SHP77 treated with DMSO at 0.1 percent for 48 hours (cell line): ENCODE data around the gene NSUN4.
"Not testable (repeated sequence)": the region's sequence is repeated elsewhere in the genome, so short reads cannot be mapped to it uniquely, and the experiment has no call there.

Source experiments
- DNase-seq: peaks from one replicate; lab custom pipeline; 2025; lab: John Stamatoyannopoulos, UW

The NSUN4 gene

DNA sequence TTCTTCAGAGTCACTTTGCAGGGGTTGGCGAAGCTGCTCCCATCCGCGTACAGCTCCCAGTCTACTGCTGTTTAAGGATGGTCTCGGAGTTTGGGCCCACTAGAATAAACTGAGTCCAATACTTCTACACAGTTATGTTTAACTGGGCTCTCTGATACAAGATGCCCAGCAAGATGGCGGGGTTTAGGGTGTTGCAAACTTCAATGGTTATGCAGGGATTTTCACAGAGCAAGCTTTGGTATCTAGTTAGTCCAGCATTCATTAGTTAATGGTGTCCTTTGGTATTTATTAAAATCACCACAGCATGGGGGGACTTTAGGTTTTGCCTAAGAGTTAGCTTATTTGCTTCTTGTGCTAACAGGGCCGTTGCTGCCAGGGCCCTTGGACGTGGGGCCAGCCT lies 12.4 kb upstream of the NSUN4 start:
- not testable (repeated sequence) for DNase-seq

DNA sequence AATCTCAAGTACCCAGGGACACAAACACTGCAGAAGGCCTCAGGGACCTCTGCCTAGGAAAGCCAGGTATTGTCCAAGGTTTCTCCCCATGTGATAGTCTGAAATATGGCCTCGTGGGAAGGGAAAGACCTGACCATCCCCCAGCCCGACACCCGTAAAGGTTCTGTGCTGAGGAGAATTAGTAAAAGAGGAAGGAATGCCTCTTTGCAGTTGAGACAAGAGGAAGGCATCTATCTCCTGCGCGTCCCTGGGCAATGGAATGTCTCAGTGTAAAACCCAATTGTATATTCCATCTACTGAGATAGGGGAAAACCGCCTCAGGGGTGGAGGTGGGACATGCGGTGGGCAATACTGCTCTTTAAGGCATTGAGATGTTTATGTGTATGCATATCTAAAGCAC lies 10.8 kb upstream of the NSUN4 start:
- DNase-seq, result not testable (repeated sequence)

DNA sequence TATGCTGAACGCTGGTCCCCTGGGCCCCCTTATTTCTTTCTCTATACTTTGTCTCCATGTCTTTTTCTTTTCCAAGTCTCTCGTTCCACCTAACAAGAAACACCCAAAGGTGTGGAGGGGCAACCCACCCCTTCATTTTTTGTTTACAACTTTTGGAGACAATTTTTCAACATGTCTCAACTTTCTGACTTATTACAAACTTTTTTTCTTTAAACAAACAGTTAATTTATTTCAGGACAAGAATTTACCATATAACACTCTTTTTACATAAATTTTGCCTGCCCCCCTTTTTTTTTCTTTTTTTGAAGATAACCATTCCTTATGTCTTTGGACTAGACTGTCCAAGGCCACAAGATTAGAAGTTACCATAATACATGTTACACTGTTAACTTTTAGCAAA lies 10.2 kb upstream of the NSUN4 start:
- DNase-seq, result not testable (repeated sequence)

DNA sequence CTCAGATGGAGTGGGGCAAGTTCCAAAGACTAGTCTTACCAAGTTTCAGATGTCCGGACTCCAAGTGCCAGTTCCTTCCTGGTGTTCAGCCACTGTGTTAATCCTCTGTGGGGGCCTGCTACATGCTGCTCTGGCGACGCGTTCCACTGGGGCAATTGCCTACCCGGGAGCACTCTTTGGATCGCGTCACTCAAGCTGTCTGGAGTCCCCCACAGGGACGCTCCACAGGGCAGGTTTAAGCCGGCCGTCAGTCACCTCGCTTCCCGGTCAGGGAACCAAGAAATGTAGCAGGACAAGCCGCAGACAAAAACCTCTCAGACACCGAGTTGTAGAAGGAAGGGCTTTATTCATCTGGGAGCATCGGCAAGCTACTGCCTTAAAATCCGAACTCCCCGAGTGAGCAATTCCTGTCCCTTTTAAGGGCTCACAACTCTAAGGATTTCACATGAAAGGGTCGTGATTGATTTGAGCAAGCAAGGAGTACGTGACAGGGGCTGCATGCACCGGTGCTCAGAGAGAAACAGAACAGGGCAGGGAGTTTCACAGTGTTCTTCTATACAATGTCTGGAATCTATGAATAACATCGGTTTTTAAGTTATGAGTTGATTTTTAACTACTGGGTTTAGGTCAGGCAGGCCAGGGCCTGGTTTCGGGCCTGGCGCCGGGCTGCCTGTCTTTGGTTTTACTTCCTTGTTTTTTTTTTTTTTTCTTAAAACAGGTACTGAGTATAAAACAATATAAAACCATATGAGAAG lies 8.6 kb upstream of the NSUN4 start:
- DNase-seq, result not testable (repeated sequence)

DNA sequence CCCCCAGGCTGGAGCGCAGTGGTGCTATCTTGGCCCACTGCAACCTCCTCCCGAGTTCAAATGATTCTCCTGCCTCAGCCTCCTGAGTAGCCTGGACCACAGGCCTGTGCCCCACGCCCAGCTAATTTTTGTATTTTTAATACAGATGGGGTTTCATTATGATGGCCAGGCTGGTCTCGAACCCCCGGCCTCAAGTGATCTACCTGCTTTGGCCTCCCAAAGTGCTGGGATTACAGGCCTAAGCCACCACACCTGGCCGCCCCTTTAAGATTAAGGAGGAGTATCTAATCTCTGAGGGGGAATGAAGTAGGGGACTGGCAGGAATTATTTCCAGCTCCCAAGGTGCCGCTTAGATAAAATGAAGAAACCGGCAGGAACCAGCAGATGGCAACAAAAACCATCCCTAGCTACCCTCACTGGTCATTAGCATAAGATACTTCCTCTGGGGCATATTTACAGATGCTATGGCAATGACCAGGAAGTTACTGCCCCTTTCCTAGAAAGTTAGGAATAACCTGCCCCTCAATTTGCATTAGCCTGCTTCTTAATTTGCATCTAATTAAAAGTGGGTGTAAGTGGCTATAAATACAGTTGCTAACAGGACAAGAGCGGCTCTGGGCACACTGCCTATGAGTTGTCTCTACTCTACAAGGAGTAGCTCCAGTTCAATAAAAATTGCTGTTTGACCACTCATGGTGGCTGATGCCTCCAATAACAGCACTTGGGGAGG lies 7.1 kb upstream of the NSUN4 start:
- peak; percentile 22 for DNase-seq

DNA sequence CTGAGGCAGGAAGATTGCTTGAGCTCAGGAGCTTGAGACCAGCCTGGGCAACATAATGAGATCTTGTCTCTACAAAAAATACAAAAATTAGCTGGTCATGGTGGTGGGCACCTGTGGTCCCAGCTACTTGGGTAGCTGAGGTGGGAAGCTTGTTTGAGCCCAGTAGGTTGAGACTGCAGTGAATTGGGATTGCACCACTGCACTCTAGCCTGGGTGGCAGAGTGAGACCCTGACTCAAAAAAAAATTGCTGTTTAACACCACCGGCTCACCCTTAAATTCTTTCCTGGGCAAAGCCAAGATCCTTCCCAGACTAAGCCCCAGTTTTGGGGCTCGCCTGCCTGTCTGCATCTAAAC lies 6.6 kb upstream of the NSUN4 start:
- DNase-seq, result no peak

DNA sequence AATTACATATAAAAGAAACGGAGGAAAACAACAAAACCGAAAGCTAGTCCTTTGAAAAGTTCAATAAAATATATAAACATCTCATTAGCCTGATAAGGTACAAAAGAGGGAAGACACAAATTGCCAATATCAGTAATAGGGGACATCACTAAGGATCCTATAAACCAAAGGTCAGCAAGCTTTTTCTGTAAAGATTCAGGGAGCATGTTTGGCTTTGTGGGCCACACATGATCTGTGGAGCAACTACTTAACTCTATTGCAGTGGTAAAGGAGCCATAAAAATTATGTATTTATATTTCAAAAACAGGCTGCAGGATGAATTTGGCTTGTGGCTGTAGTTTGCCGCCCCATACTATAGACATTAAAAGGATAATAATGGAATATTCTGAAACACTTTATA lies 5.5 kb upstream of the NSUN4 start:
- no peak for DNase-seq

DNA sequence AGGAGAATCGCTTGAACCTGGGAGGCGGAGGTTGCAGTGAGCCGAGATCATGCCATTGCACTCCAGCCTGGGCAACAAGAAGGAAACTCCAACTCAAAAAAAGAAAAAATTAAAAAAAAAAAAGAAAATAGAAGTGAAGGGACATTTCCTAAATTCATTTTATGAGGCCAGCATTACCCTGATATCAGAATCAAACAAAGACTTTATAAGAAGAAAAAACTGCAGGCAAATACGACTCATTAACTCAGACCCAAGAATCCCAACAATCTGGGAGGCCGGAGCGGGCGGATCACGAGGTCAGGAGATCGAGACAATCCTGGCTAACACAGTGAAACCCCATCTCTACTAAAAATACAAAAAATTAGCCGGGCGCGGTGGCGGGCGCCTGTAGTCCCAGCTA lies 3.2 kb upstream of the NSUN4 start:
- DNase-seq, result not testable (repeated sequence)

DNA sequence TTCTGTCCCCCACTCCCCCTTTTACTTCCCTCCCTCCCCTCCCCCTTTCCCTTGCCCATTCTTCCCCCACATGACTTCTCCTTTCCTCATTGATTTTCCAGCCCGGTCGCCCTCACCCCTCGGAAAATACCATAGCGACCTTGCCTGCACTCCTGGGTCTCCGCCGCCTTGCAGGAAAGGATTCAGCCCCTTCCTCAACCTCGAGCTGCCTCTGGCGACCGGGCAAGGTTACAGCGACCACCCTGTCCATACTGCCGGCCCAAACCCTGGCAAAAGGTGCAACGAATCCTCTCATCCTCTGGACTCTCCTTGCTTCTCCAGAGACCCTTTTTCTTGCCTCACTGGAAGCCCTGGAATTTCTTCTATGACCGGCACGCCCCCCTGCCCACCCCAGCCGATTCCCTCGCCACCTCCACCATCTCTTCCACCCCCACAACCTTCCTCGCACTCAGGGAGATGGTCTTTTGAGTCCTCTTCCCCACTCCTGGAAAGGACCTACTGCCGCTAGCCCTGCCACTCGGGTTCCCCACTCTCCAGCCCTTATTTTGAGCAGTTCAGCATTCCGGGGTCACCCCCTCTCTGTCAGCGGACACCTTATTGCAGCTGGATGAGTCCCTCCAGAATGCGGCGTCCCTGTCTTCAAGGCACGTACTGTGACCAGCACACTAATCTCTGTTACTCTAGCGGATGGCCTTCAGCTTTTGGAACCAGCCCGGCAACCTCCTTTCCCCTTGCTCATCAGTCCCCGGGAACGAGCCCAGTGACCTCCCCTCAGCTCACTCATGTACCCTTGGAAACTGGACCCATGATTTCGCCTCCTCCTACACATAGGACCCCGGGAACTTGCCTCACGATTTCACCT lies 846 bp downstream of the NSUN4 start:
- DNase-seq, result no peak

DNA sequence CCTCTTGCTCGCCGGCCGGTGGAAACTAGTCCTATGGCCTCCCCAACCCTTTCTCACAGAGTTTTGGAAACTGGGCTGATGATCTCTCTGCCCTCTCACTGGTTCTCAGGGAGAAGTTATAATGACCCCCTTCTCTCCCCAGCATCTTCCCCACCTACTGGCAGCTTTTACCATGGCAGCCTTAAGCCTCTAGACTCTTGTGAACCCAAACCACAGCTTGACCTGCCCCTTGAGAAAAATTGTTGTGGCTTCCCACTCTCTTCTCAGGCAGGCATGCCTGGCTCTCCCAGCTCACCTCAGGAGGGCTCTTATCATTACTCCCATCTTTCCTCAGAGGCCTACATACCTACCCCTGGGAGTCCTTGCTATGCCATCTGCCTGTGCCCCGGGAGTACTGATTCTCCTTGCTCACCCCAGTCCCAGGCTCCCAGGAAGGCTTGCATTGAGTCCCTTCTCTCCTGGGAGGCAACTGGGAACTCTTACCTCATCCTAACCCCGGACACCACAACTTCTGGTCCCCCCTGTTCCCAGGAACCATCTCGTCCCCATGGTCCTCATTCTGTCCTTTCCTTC lies 1.6 kb downstream of the NSUN4 start:
- no peak for DNase-seq

DNA sequence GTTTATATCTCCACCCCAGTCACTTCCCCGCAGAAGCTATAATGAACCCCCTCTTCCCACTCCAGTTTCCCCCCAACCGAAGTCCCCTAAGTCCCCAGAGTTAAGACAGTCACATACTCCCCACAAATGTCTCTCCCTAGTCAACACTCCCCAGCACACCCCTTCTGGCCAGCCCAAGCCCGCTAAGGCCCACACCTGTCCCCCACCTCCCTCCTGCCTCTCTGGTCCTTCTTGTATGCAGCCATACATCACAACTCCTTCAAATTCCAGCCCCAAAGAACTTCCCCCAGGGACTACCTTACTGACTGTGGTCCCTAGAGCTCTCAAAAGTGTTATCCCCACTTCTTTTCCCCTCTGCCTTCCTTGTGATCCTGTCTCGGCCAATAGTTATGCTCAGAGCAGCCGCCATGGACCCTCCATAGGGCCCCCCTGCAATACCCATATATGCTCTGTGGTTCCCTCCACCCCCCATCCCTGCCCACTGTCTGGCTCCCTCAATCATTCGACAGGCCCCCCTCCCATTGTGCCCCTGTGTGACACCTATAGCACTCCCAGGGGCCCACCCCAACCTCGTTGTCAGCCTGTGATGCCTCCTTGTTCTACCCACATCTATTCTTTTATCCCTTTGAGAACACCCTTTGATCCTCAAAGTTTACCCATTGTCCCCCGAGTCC lies 2.2 kb downstream of the NSUN4 start:
- DNase-seq, result no peak

DNA sequence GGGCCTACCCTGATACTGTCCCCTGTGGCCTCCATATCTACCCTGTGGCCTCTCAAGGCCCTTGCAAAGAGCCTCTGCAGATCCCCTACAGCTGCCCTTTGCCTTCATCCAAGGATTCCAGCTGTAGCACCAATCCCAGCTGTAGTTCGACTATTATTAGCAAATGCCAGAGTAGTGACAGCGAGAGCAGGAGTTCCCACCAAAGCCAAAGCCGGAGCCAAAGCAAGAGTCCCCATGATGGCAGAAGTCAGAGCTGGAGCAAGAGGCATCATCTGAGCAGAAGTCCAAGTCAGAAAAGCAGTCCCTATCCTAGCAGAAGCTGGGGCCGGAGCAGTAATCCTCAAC lies 2.7 kb downstream of the NSUN4 start:
- DNase-seq, result no peak

DNA sequence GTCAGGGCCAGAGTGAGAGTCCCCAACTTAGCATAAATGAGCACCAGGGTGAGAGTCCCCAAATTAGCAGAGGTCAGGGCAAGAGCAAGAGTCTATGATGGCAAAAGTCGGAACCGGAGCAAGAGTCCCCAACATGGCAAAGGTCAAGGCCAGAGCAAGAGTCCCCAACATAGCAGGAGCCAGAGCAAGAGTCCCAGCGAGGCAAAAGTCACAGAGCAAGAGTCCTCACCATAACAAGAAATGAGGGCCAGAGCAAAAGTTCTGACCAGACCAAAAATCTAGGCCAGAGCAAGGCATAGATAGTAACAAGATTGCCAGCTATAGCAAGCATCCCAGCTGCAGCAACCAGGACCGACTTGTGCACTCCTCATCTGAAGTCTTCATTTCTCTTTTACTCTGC lies 3.1 kb downstream of the NSUN4 start:
- no peak for DNase-seq

DNA sequence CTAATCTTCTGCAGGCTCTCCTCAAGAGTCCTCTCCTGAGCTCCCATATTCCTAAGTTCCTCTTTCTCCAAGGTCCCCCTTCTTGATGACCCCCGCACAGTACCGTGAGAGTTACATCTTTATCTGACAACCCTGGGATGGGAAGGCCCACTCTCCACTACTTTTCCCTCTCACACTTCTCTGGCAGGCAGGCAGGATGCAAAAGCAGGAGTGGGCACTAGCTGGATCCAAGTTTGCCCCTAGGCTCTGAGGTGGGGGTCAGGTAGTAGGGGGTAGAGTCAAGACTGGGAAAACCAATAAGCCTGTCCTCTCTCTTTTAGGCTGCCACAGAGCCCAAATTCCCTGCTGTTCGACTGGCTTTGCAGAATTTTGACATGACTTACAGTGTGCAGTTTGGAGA lies 3.9 kb downstream of the NSUN4 start:
- no peak for DNase-seq

DNA sequence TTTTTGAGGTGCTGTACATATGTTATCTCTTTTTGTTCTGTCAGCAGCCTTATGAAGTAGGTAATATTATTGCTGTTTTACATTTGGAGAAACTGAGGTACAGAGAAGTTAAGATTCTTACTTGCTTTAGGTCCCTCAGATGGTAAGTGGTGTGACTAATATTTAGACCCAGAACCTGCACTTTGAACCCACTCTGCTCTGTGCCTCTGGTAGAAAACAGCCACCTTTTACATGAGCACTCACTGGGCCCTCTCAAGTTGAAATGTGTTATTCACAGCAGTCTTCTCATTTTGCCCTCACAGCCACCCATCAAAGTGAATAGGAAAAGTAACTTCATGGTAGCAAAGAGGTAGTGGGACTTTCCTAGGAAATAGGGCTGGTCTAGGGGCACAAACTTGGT lies 4.7 kb downstream of the NSUN4 start:
- DNase-seq, result no peak

DNA sequence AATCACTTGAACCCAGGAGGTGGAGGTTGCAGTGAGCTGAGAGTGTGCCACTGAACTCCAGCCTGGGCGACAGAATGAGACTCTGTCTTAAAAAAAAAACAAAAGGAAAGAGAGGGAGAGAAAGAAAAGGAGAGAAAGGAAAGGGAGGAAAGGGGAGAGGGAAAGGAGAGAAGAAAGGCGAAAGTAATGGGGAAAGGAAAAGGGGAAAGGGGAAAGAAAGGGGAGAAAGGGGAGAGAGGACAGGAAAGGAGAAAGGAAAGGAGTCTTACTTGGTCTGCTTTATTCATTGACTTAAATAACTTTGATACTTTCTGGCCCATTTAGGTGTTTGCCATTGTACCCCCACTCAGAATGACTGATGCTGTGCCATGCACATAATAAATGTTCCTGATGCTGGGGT lies 11.8 kb downstream of the NSUN4 start:
- no peak for DNase-seq

DNA sequence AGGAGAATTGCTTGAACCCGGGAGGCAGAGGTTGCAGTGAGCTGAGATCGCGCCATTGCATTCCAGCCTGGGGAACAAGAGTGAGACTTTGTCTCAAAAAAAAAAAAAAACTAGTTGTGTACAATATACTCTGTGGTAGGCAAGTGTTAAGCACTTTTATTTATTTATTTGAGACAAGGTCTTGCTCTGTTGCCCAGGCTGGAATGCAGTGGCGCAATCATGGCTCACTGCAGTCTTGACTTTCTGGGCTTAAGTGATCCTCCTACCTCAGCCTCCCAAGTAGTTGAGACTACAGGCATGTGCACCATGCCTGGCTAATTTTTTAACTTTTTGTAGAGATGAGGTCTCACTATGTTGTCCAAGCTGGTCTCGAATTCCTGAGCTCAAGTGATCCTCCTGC lies 15.3 kb downstream of the NSUN4 start:
- DNase-seq, result not testable (repeated sequence)

DNA sequence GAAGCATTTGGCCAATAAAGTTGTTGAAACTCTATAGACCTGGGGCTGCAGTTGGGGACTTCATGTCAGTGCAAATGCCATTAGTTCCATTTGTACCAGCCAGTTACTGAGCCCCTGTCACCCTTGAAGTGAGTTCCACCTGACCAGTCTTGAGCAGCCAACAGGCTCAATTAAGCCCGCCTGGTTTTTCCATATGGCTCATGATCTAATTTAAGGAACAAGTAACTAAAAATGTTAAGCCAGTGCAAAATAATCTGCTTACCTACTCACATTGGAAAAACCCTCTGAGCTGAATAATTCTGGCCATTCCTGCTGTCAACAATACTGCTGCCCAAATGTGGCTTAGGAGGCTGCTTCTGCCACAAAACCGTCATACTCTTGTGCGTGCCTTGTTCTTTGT lies 21.6 kb downstream of the NSUN4 start:
- no peak for DNase-seq

DNA sequence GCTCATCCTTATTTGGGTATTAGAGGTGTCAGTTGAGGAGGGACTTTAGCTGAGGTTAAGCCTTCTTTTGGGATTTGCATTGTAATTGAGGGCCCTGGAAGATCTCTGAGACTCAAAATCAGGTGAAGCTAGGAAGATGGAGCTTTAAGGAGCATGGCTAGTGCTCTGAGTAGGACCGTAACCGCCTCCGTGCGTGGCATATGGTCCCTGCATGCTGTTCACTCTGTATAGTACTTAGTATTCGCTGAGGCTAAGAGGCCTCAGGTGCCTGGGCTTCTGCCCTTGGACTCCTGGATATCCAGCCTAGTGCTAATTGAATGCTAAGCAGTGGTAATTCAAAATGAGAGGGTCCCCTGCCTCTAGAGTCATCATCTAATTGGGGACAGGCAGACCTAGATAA lies 22.5 kb downstream of the NSUN4 start:
- no peak for DNase-seq

DNA sequence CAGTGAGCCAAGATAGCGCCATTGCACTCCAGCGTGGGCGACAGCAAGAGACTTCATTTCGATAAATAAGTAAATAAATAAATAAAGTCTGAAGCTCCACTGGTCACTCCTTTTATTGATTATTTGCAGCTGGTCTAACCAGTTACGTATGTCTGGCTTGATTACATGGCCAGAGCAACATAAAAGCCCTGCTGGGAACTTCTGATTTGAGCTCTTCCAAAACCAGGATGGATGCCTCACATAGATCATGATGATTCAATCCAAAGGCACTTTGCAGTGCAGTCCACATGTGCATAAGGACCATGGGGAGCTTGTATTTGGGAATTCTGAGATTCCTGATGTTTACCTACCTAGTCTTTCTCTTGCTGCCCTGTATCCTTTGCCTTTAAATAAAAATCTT lies 24.0 kb downstream of the NSUN4 start:
- DNase-seq, result no peak

DNA sequence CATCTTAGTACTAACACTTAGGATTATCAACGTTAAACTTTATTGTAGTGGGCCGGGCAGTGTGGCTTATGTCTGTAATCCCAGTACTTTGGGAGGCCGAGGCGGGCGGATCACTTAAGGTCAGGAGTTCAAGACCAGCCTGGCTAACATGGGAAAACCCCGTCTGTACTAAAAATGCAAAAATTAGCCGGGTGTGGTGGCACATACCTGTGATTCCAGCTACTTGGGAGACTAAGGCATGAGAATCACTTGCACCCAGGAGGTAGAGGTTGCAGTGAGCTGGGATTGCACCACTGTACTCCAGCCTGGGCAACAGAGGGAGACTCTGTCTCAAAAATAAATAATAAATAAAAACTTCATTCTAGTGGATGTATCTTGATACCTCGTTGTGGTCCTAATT lies 25.2 kb downstream of the NSUN4 start:
- DNase-seq, result not testable (repeated sequence)

DNA sequence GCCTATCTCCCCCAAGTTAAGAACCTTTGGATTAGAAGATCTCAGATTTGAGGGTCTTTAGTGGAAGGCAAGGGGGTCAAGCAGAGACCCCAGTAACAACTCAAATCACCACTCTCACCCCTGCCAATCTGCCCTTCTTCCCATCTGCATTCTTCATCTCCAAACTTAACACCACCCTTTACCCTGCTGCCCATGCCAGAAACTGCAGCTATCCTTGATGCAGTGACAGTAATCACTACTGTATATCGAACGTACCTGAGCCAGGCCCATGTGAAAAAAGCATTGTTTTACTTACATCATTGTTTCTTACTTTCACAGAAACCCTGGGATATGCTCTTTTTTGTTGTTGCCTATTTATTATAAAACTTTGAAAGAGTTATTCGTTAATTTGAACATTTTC lies 26.5 kb downstream of the NSUN4 start:
- no peak for DNase-seq
